MM.1S (cell line): ENCODE results near the gene TP53BP2.

Source experiments
- DNase-seq: peaks from one replicate; pipeline ENCODE4 v3.0.0-alpha.2; 2015
- H2AFZ ChIP-seq: fragments of 300-600 bp; sonication (generic); 2 replicates; pipeline ENCODE4 v1.6.0; 2016; ENCODE audit warnings: antibody characterized with exemption, low read length
- H3F3A ChIP-seq: fragments of 300-600 bp; sonication (generic); 2 replicates; pipeline ENCODE4 v1.6.1; 2016; ENCODE audit warnings: mild to moderate bottlenecking, antibody characterized with exemption, low read length, moderate library complexity, mixed read lengths; ENCODE audit not compliant: insufficient read depth
- H3K27ac ChIP-seq: fragments of 300-600 bp; sonication (generic); 2 replicates; pipeline ENCODE4 v1.5.1; 2016; ENCODE audit warnings: mild to moderate bottlenecking, low read length
- H3K27me3 ChIP-seq: fragments of 300-600 bp; sonication (generic); replicated peaks from 2 replicates; pipeline ENCODE4 v1.6.0; 2016; ENCODE audit warnings: low read length; ENCODE audit not compliant: insufficient read depth
- H3K36me3 ChIP-seq: fragments of 300-600 bp; sonication (generic); replicated peaks from 2 replicates; pipeline ENCODE4 v1.6.1; 2016; ENCODE audit warnings: mild to moderate bottlenecking, low read length, mixed read lengths; ENCODE audit not compliant: insufficient read depth
- H3K4me1 ChIP-seq: fragments of 300-600 bp; sonication (generic); 2 replicates; pipeline ENCODE4 v1.6.1; 2016; ENCODE audit warnings: low read length, mixed read lengths
- H3K4me2 ChIP-seq: fragments of 300-600 bp; sonication (generic); 2 replicates; pipeline ENCODE4 v1.6.0; 2016; ENCODE audit warnings: low read depth, low read length
- H3K4me3 ChIP-seq: fragments of 300-600 bp; sonication (generic); 2 replicates; pipeline ENCODE4 v1.5.1; 2016; ENCODE audit warnings: low read length, mixed read lengths
- H3K79me2 ChIP-seq: fragments of 300-600 bp; sonication (generic); 2 replicates; pipeline ENCODE4 v1.6.1; 2016; ENCODE audit warnings: mixed run types, low read length, mixed read lengths
- H3K9ac ChIP-seq: fragments of 300-600 bp; sonication (generic); 2 replicates; pipeline ENCODE4 v1.6.1; 2016; ENCODE audit warnings: low read length, mixed read lengths
- H3K9me2 ChIP-seq: fragments of 300-600 bp; sonication (generic); replicated peaks from 2 replicates; pipeline ENCODE4 v1.6.1; 2016; ENCODE audit warnings: mild to moderate bottlenecking, low read length, mixed read lengths; ENCODE audit not compliant: insufficient read depth
- H3K9me3 ChIP-seq: fragments of 300-600 bp; sonication (generic); replicated peaks from 2 replicates; pipeline ENCODE4 v1.6.1; 2016; ENCODE audit warnings: mild to moderate bottlenecking, low read length, mixed read lengths; ENCODE audit not compliant: insufficient read depth
- H4K20me1 ChIP-seq: fragments of 300-600 bp; sonication (generic); 2 replicates; pipeline ENCODE4 v1.6.1; 2016; ENCODE audit warnings: mild to moderate bottlenecking, low read length, moderate library complexity, mixed read lengths; ENCODE audit not compliant: insufficient read depth
- CTCF ChIP-seq: fragments of 300-600 bp; sonication (generic); IDR thresholded peaks from 2 replicates; pipeline ENCODE4 v1.5.1; 2016; ENCODE audit warnings: antibody characterized with exemption, low read length, mixed read lengths
- EZH2 ChIP-seq: fragments of 300-600 bp; sonication (generic); optimal IDR thresholded peaks from 2 replicates; pipeline ENCODE3; 2017; ENCODE audit warnings: low read depth, mild to moderate bottlenecking, antibody characterized with exemption, low read length, mixed read lengths
- EZH2phosphoT487 ChIP-seq: fragments of 300-600 bp; sonication (generic); IDR thresholded peaks from 2 replicates; pipeline ENCODE4 v1.6.1; 2018; ENCODE audit warnings: antibody characterized with exemption, low read length

The TP53BP2 gene

GRCh38 chr1:223848536-223848935 is 2.8 kb upstream of the TP53BP2 start:
- no peaks in the 10 kb centered on the region for H3K27me3 ChIP-seq
- H2AFZ ChIP-seq: no peak overlapping the region
- no peak for TF ChIP-seq CTCF
- TF ChIP-seq EZH2phosphoT487: no peak
- TF ChIP-seq EZH2: no peak
- no peak overlapping the region for H3K9ac ChIP-seq
- no peak overlapping the region for H3K4me3 ChIP-seq
- H3K9me2 ChIP-seq: no peaks in the 10 kb centered on the region
- no peaks in the 10 kb centered on the region for H3K9me3 ChIP-seq
- H3K27ac ChIP-seq: no peak overlapping the region
- H3K79me2 ChIP-seq: peaks cover 19% of the 10 kb centered on the region
- H3K4me1 ChIP-seq: peaks cover 35% of the 10 kb centered on the region
- H3F3A ChIP-seq: peaks cover 24% of the 10 kb centered on the region
- 0 out of 2 replicates have a peak, but pooled peaks cover 4% of the 10 kb centered on the region for H4K20me1 ChIP-seq
- no peak for DNase-seq
- H3K36me3 ChIP-seq: no peaks in the 10 kb centered on the region
- H3K4me2 ChIP-seq: no peak overlapping the region

GRCh38 chr1:223847781-223848345 is 2.1 kb upstream of the TP53BP2 start:
- peaks cover 26% of the 10 kb centered on the region for H3K79me2 ChIP-seq
- peaks cover 24% of the 10 kb centered on the region for H3F3A ChIP-seq
- H3K9ac ChIP-seq: no peak overlapping the region
- peaks cover 36% of the 10 kb centered on the region for H3K4me1 ChIP-seq
- H3K27ac ChIP-seq: no peak overlapping the region
- no peak overlapping the region for H3K4me3 ChIP-seq
- no peaks in the 10 kb centered on the region for H3K9me3 ChIP-seq
- 0 out of 2 replicates have a peak, but pooled peaks cover 4% of the 10 kb centered on the region for H4K20me1 ChIP-seq
- no peak overlapping the region for H2AFZ ChIP-seq
- H3K4me2 ChIP-seq: no peak overlapping the region
- no peaks in the 10 kb centered on the region for H3K9me2 ChIP-seq
- no peaks in the 10 kb centered on the region for H3K27me3 ChIP-seq
- TF ChIP-seq EZH2: no peak
- no peaks in the 10 kb centered on the region for H3K36me3 ChIP-seq
- no peak for DNase-seq

DNA sequence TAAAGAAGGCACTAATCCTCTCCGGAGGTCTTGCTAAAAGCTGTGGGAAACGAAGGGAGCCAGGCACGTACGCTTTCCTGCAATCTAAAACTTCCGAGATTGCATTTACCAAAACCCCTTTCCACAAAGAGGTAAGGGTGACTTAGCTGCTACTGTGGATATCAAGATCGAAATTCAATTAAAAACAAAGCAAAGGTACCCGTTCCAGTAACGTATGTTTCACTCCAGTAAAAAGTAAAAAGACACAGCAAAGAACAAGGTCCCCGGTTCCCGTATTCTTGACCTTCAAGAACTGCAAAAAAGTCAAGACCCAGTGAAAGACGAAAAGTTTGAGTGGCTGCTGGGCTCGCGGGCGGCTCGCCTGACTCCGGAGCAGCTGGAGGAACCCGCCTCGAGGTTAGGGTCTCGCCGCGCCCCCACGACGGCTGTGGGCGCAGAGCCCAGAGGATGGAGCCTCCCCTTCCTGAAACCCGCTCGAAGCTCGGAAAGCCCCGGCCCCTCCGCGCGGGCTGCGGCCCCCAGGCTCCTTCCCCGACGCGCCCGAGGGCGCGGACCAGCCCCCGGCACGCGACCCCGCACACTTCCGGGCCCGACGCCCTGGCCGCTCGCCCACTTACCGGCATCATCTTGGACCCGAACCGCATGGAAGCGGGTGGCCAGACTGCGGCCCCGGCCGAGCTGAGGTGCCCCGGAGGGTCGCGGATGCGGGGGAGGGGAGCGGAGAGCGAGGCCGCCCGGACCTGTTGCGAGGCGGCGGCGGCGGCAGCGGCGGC is 524 bp downstream of the TP53BP2 start:
- Histone ChIP-seq H3K4me1 (peaks cover 39% of the 10 kb centered on the region), H3K27ac (peak overlapping the region; percentile 47; the same call in 1 of the 2 replicates), H3K27me3 (no peaks in the 10 kb centered on the region), H4K20me1 (0 out of 2 replicates have a peak, but pooled peaks cover 4% of the 10 kb centered on the region), H3K79me2 (peaks cover 51% of the 10 kb centered on the region), H2AFZ (peak overlapping the region; percentile 69), H3K9me3 (no peaks in the 10 kb centered on the region), H3K36me3 (no peaks in the 10 kb centered on the region), H3K4me2 (peak overlapping the region; percentile 67), H3K4me3 (peak overlapping the region; percentile 64), H3K9ac (peak overlapping the region; percentile 71), H3F3A (peaks cover 24% of the 10 kb centered on the region), H3K9me2 (no peaks in the 10 kb centered on the region)
- DNase-seq: peak; percentile 45
- TF ChIP-seq CTCF (no peak), EZH2 (no peak), EZH2phosphoT487 (no peak)

DNA sequence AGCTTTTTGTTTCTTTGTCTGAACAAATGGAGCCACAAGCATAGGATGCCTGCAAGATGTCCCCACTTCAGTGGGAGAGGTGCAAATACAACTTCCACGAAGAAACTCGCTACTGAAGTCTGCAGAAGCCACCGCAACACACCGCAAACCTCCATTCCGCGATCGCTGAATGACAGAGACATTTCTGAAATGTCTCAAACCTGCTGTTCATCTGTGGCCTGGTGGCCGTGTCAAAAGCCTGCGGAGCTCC is 1.0 kb downstream of the TP53BP2 start:
- H4K20me1 ChIP-seq: 0 out of 2 replicates have a peak, but pooled peaks cover 4% of the 10 kb centered on the region
- no peaks in the 10 kb centered on the region for H3K27me3 ChIP-seq
- H3F3A ChIP-seq: peaks cover 23% of the 10 kb centered on the region
- no peaks in the 10 kb centered on the region for H3K9me2 ChIP-seq
- peaks cover 57% of the 10 kb centered on the region for H3K79me2 ChIP-seq
- H3K9me3 ChIP-seq: no peaks in the 10 kb centered on the region
- peak overlapping the region; percentile 67 for H3K4me2 ChIP-seq
- no peaks in the 10 kb centered on the region for H3K36me3 ChIP-seq
- H2AFZ ChIP-seq: peak overlapping the region; percentile 69; the same call in 1 of the 2 replicates
- TF ChIP-seq EZH2 (no peak), EZH2phosphoT487 (no peak), CTCF (no peak)
- peak overlapping the region; percentile 64 for H3K4me3 ChIP-seq
- H3K9ac ChIP-seq: peak overlapping the region; percentile 71
- H3K4me1 ChIP-seq: peaks cover 37% of the 10 kb centered on the region
- peak; percentile 31 for DNase-seq
- H3K27ac ChIP-seq: peak overlapping the region; percentile 47; the same call in 1 of the 2 replicates
